Neural progenitor cell (in vitro differentiated cells): Measurements from ENCODE around the gene ERICH2.

Source experiments
- CTCF ChIP-seq: fragments of 200-600 bp; sonication (generic); IDR thresholded peaks from 2 replicates; pipeline ENCODE4 v1.5.1; 2017; ENCODE audit warnings: antibody characterized with exemption, mild to moderate bottlenecking
- EZH2phosphoT487 ChIP-seq: fragments of 200-600 bp; sonication (generic); IDR thresholded peaks from 2 replicates; pipeline ENCODE4 v1.6.1; 2017; ENCODE audit warnings: antibody characterized with exemption

GRCh38 chr2:170842785-170843184 is 72.6 kb downstream of the ERICH2 start:
- no peak for TF ChIP-seq CTCF
- no peak for TF ChIP-seq EZH2phosphoT487
